Testis (tissue), 3 donors: ENCODE measurements around the gene WNT3. TPM values are rescaled to one million over a fixed set of nuclear protein-coding genes. Genes with fewer than 3 reads are reported as not detected.

Experiments used
- DNase-seq: peaks from one replicate; pipeline ENCODE4 v3.0.0-alpha.2; 2019
- H3K27ac ChIP-seq, 2 donors: fragments of 200-600 bp; sonication (generic); one replicate each; pipeline ENCODE4 v1.5.1; 2019
- H3K27me3 ChIP-seq: fragments of 200-600 bp; sonication (generic); one replicate; pipeline ENCODE4 v1.5.1; 2019
- H3K36me3 ChIP-seq: fragments of 200-600 bp; sonication (generic); one replicate; pipeline ENCODE4 v1.5.1; 2017; ENCODE audit warnings: low read depth; ENCODE audit errors: missing control alignments
- H3K4me1 ChIP-seq: fragments of 200-600 bp; sonication (generic); one replicate; pipeline ENCODE4 v1.5.1; 2019
- H3K4me3 ChIP-seq, 2 donors: fragments of 200-600 bp; sonication (generic); one replicate each; pipeline ENCODE4 v1.5.1; 2017 to 2019
- H3K9me3 ChIP-seq: fragments of 200-600 bp; sonication (generic); one replicate; pipeline ENCODE4 v1.5.1; 2017
- CTCF ChIP-seq, 3 experiments: fragments of 450-650 bp in 2 of 3; fragments of 200-600 bp in 1 of 3; sonication (generic) in 1 of 3; IDR thresholded peaks; one replicate each; pipeline ENCODE4 v1.5.1; 2016 to 2019; ENCODE audit warnings: antibody characterized with exemption in 3 of 3, mild to moderate bottlenecking in 2 of 3, moderate library complexity in 1 of 3
- POLR2A ChIP-seq: fragments of 450-650 bp; IDR thresholded peaks from one replicate; pipeline ENCODE4 v1.6.1; 2017; ENCODE audit warnings: antibody characterized with exemption, mild to moderate bottlenecking, moderate library complexity
- WGBS, 2 donors: methylation state at CpG; one replicate each; pipeline ENCODE4 v1.1.5; 2018; 5-methylcytosine and 5-hydroxymethylcytosine counted together
- intact Hi-C: fragments of 100-400 bp; cut with DNase I; formaldehyde crosslinking; loops from one replicate; pipeline ENCODE4 v1.15.1; 2023; ENCODE audit warnings: low total_unique reads
- polyA plus RNA-seq: library from polyadenylated mRNA; stranded (reverse); fragments of 350-450 nt; fragmentation: Illumina TruSeq; extraction: RNeasy Lipid Tissue Mini Kit (QIAGEN cat#74804); gene quantifications from one replicate; pipeline ENCODE4 v1.2.3, GENCODE V29; 2014; ENCODE audit warnings: low read depth, low replicate concordance; ENCODE audit not compliant: insufficient read depth
- total RNA-seq, 2 donors: library from RNA; depleted of rRNA; stranded (reverse); fragments of >200 nt; gene quantifications; one replicate each; pipeline ENCODE4 v1.2.3, GENCODE V29; 2016

Gene WNT3
- total and polyA plus RNA-seq, 3 donors from 2014 or later, result 6.4 to 9.8 (median 7.7) TPM

- intact Hi-C loops, result no loop called here
- H3K27me3 ChIP-seq, result no peaks in the 10 kb centered on the region
- H3K36me3 ChIP-seq, result no peaks in the 10 kb centered on the region
- TF ChIP-seq CTCF (IDR thresholded peaks at IDR 0.05), result no peak
- TF ChIP-seq POLR2A, result no peak
- DNase-seq, result no peak
- H3K4me3 ChIP-seq, result no peak overlapping the region
- H3K9me3 ChIP-seq, result no peaks in the 10 kb centered on the region
- no peaks in the 10 kb centered on the region for H3K4me1 ChIP-seq
- H3K27ac ChIP-seq, result no peak overlapping the region
- WGBS, 2 donors, result 64 to 65% methylated on average over 7 of the region's 7 CpGs
Measured at GRCh38 chr17:46722662-46723285, 95.7 kb downstream of the WNT3 start.

GRCh38 chr17:46720408-46720807, 98.1 kb downstream of the WNT3 start:
- no peaks in the 10 kb centered on the region for H3K36me3 ChIP-seq
- no peak overlapping the region for H3K4me3 ChIP-seq
- WGBS, 2 donors, result 36 to 51% methylated on average over 5 of the region's 5 CpGs
- no peaks in the 10 kb centered on the region for H3K9me3 ChIP-seq
- H3K4me1 ChIP-seq, result no peaks in the 10 kb centered on the region
- H3K27ac ChIP-seq, result no peak overlapping the region
- no peak for DNase-seq
- H3K27me3 ChIP-seq, result no peaks in the 10 kb centered on the region
- no peak for TF ChIP-seq POLR2A
- TF ChIP-seq CTCF (IDR thresholded peaks at IDR 0.05), result no peak
- intact Hi-C loops, result no loop called here

- no peak for DNase-seq
- H3K9me3 ChIP-seq, result no peaks in the 10 kb centered on the region
- H3K36me3 ChIP-seq, result no peaks in the 10 kb centered on the region
- H3K4me1 ChIP-seq, result no peaks in the 10 kb centered on the region
- no peak overlapping the region for H3K27ac ChIP-seq
- WGBS, 2 donors, result 60 to 67% methylated on average over 3 of the region's 3 CpGs
- H3K27me3 ChIP-seq, result no peaks in the 10 kb centered on the region
- TF ChIP-seq CTCF (IDR thresholded peaks at IDR 0.05), result no peak
- TF ChIP-seq POLR2A, result no peak
- no peak overlapping the region for H3K4me3 ChIP-seq
- intact Hi-C loops, result no loop called here
Measured at GRCh38 chr17:46719891-46720290, 98.6 kb downstream of the WNT3 start.

GRCh38 chr17:46717999-46718398, 100.5 kb downstream of the WNT3 start:
- Histone ChIP-seq H3K36me3 (no peaks in the 10 kb centered on the region), H3K4me3 (no peak overlapping the region), H3K27ac (no peak overlapping the region), H3K9me3 (no peaks in the 10 kb centered on the region), H3K27me3 (no peaks in the 10 kb centered on the region), H3K4me1 (no peaks in the 10 kb centered on the region)
- intact Hi-C loops, result no loop called here
- DNase-seq, result no peak
- 94 to 100% methylated on average over 3 to 4 of the region's 4 CpGs for WGBS, 2 donors
- TF ChIP-seq CTCF (IDR thresholded peaks at IDR 0.05), result no peak
- no peak for TF ChIP-seq POLR2A

Other genes starting within 250 kb of the WNT3 start
- 10 to 100 TPM; 13.2 to 18.0 TPM for gene ARL17A, start 239.0 kb downstream of the WNT3 start, total RNA-seq
- gene ARL17A, start 239.0 kb downstream of the WNT3 start, polyA plus RNA-seq, result 2.8 TPM
- gene NSF, start 228.0 kb downstream of the WNT3 start, total RNA-seq, result 10 to 100 TPM; 31.5 to 37.4 TPM
- gene NSF, start 228.0 kb downstream of the WNT3 start, polyA plus RNA-seq, result 42.9 TPM
- under 1 TPM in 1 of 2 donors, not detected in 1; 0.50 TPM for gene WNT9B, start 32.9 kb upstream of the WNT3 start, total RNA-seq
- 1.2 TPM for gene WNT9B, start 32.9 kb upstream of the WNT3 start, polyA plus RNA-seq
- 10 to 100 TPM; 72.2 to 92.8 TPM for gene GOSR2, start 104.5 kb upstream of the WNT3 start, total RNA-seq
- gene GOSR2, start 104.5 kb upstream of the WNT3 start, polyA plus RNA-seq, result 92.4 TPM
- gene RPRML, start 160.6 kb upstream of the WNT3 start, total RNA-seq, result not detected
- not detected for gene RPRML, start 160.6 kb upstream of the WNT3 start, polyA plus RNA-seq